Endothelial cell of umbilical vein (primary cell): Measurements from ENCODE around the gene PLXNB1. TPM values are rescaled to one million over a fixed set of nuclear protein-coding genes. Genes with fewer than 3 reads are reported as not detected.

ENCODE experiments used
- BruUV-seq: library from RNA; stranded (reverse); fragments of 400-500 nt; replicated peaks from 2 replicates; lab custom pipeline; 2021; lab: Mats Ljungman, UMichigan
- CTCF ChIA-PET: fragments of 300-600, 350-600 bp; sonication (Branson Sonifier 250); formaldehyde crosslinking; loops from one replicate; lab custom pipeline; 2021; ENCODE audit warnings: antibody characterized with exemption, inconsistent platforms; lab: Charles Lee
- POLR2A ChIA-PET: fragments of 300-600, 350-600 bp; sonication (Branson Sonifier 250); formaldehyde crosslinking; loops from one replicate; lab custom pipeline; 2021; ENCODE audit warnings: antibody characterized with exemption, inconsistent platforms; lab: Charles Lee
- DNase-seq: peaks from one replicate; pipeline ENCODE4 v3.0.0-alpha.2; 2011; ENCODE audit warnings: low read depth, low spot score
- FAIRE-seq: peaks from 2 replicates; lab custom pipeline; 2011; peaks lifted over from hg19 to GRCh38; lab: Jason Lieb, UNC
- H2AFZ ChIP-seq: 2 replicates; pipeline ENCODE4 v1.6.0; 2012; ENCODE audit warnings: low read depth, low read length, control low read depth, inconsistent platforms
- H3K27ac ChIP-seq: 2 replicates; pipeline ENCODE4 v1.5.1; 2011; ENCODE audit warnings: low read depth, mild to moderate bottlenecking, control low read depth, low read length, moderate library complexity; ENCODE audit not compliant: insufficient read depth
- H3K27me3 ChIP-seq, 2 experiments: 2 replicates each; pipeline versions ENCODE4 v1.6.0 to v1.6.1; 2011; ENCODE audit warnings: low read length in 2 of 2, mixed read lengths in 1 of 2; ENCODE audit not compliant: control insufficient read depth in 2 of 2, insufficient read depth in 2 of 2
- H3K36me3 ChIP-seq, 2 experiments: 2 replicates in 1 of 2; 3 replicates in 1 of 2; pipeline ENCODE4 v1.5.1; 2011; ENCODE audit warnings: low read length in 2 of 2, mild to moderate bottlenecking in 1 of 2, moderate library complexity in 1 of 2; ENCODE audit not compliant: control insufficient read depth in 2 of 2, insufficient read depth in 2 of 2; ENCODE audit errors: extremely low read depth in 1 of 2
- H3K4me1 ChIP-seq: 3 replicates; pipeline ENCODE4 v1.5.1; 2011; ENCODE audit warnings: mild to moderate bottlenecking, low read length; ENCODE audit not compliant: control insufficient read depth, insufficient read depth; ENCODE audit errors: extremely low read depth
- H3K4me2 ChIP-seq: 2 replicates; pipeline ENCODE4 v1.6.1; 2011; ENCODE audit warnings: low read length, control low read depth, mixed read lengths; ENCODE audit not compliant: insufficient read depth
- H3K4me3 ChIP-seq, 3 experiments: fragments of 200-600 bp in 1 of 3; sonication (generic), shearing (Covaris generic) in 1 of 3; replicated peaks in 1 of 3; 2 replicates each; pipeline ENCODE4 v1.5.1; 2011 to 2016; ENCODE audit warnings: control low read depth in 3 of 3, low read length in 3 of 3, mild to moderate bottlenecking in 2 of 3, inconsistent platforms in 1 of 3, low read depth in 1 of 3, moderate library complexity in 1 of 3; ENCODE audit not compliant: insufficient read depth in 1 of 3
- H3K79me2 ChIP-seq: 2 replicates; pipeline ENCODE4 v1.6.0; 2012; ENCODE audit warnings: low read length, inconsistent platforms; ENCODE audit not compliant: control insufficient read depth, insufficient read depth
- H3K9ac ChIP-seq: replicated peaks from 2 replicates; pipeline ENCODE3; 2011; ENCODE audit warnings: low read length, control low read depth; ENCODE audit not compliant: insufficient read depth; ENCODE audit errors: extremely low read depth
- H3K9me1 ChIP-seq: replicated peaks from 3 replicates; pipeline ENCODE4 v1.6.0; 2011; ENCODE audit warnings: mild to moderate bottlenecking, low read length; ENCODE audit not compliant: control insufficient read depth, insufficient read depth; ENCODE audit errors: extremely low read depth
- H3K9me3 ChIP-seq: replicated peaks from 2 replicates; pipeline ENCODE4 v1.5.1; 2012; ENCODE audit warnings: low read length, inconsistent platforms; ENCODE audit not compliant: control insufficient read depth, insufficient read depth
- H4K20me1 ChIP-seq: replicated peaks from 2 replicates; pipeline ENCODE3; 2011; ENCODE audit warnings: mild to moderate bottlenecking, low read length; ENCODE audit not compliant: control insufficient read depth, insufficient read depth; ENCODE audit errors: extremely low read depth
- CTCF ChIP-seq, 2 donors: IDR thresholded peaks; 1 replicate in 1 of 2; 2 replicates in 1 of 2; pipeline ENCODE4 v1.5.1; 2011; ENCODE audit warnings: low read length in 2 of 2, mild to moderate bottlenecking in 2 of 2, moderate library complexity in 2 of 2, control low read depth in 1 of 2, inconsistent platforms in 1 of 2, low read depth in 1 of 2; ENCODE audit not compliant: insufficient read depth in 1 of 2; ENCODE audit errors: extremely low read depth in 1 of 2
- EZH2 ChIP-seq: IDR thresholded peaks from 2 replicates; pipeline ENCODE4 v1.6.1; 2012; ENCODE audit warnings: borderline replicate concordance, low read depth, mild to moderate bottlenecking, moderate library complexity, low read length, inconsistent platforms; ENCODE audit not compliant: severe bottlenecking
- FOS ChIP-seq: IDR thresholded peaks from 2 replicates; pipeline ENCODE4 v1.6.1; 2011; ENCODE audit warnings: mild to moderate bottlenecking, low read length, moderate library complexity, borderline replicate concordance; ENCODE audit not compliant: insufficient read depth
- GATA2 ChIP-seq: IDR thresholded peaks from 2 replicates; pipeline ENCODE4 v1.7.0; 2011; ENCODE audit warnings: low read depth, mild to moderate bottlenecking, moderate library complexity, mixed read lengths, low read length; ENCODE audit not compliant: insufficient read length, insufficient read depth
- JUN ChIP-seq: IDR thresholded peaks from 2 replicates; pipeline ENCODE4 v1.6.1; 2011; ENCODE audit warnings: borderline replicate concordance, low read depth; ENCODE audit not compliant: insufficient read length, insufficient read depth
- MAX ChIP-seq: IDR thresholded peaks from 2 replicates; pipeline ENCODE4 v1.6.1; 2011; ENCODE audit not compliant: insufficient read depth, insufficient read length
- MYC ChIP-seq: IDR thresholded peaks from one replicate; pipeline ENCODE4 v1.6.1; 2011; ENCODE audit warnings: mild to moderate bottlenecking, low read depth, low read length
- POLR2A ChIP-seq: IDR thresholded peaks from 2 replicates; pipeline ENCODE4 v1.6.1; 2012; ENCODE audit warnings: low read depth, mild to moderate bottlenecking, control low read depth, low read length
- POLR2AphosphoS5 ChIP-seq: IDR thresholded peaks from 2 replicates; pipeline ENCODE4 v1.6.1; 2012; ENCODE audit warnings: low read depth, mild to moderate bottlenecking, control low read depth, low read length, moderate library complexity; ENCODE audit not compliant: insufficient read depth
- dilution Hi-C: fragments of 300-500 bp; cut with MboI; formaldehyde crosslinking; loops from one replicate; pipeline ENCODE4 v1.15.0; 2019; ENCODE audit warnings: low sequenced_read_pairs; ENCODE audit not compliant: extremely low pct_ligation_motif_present
- intact Hi-C: fragments of 100-400 bp; cut with micrococcal nuclease; formaldehyde crosslinking; loops from one replicate; pipeline ENCODE4 v1.10.0; 2022
- polyA plus RNA-seq, 4 experiments: library from polyadenylated mRNA; depleted of rRNA in 3 of 4; stranded (reverse) in 3 of 4; unstranded in 1 of 4; fragments of >200 nt; gene quantifications; 2 replicates each; pipeline versions ENCODE4 v1.2.1 to v1.2.3, GENCODE V29; 2011 to 2012; ENCODE audit warnings: missing spikeins in 1 of 4
- total RNA-seq: library from RNA; stranded (reverse); gene quantifications from 2 replicates; pipeline ENCODE4 v1.2.3, GENCODE V29; 2021

The PLXNB1 gene
- total and polyA plus RNA-seq, 2 donors (not counting 3 experiments of a cell fraction or from before 2014, with no cell fraction given): 43.1 to 45.2 TPM

- H3K9me3 ChIP-seq: no peaks in the 10 kb centered on the region
- H3K4me2 ChIP-seq: no peak overlapping the region
- no peak for DNase-seq
- intact Hi-C loops: no loop called here
- H3K4me1 ChIP-seq: no peaks in the 10 kb centered on the region
- ChIA-PET POLR2A (no interaction called here), CTCF (interaction anchor here (1.4 to 4.0 kb wide), 2 partner anchors 15 to 21 kb away, joined by 5 to 46 read pairs; no protein-coding TSS in a partner anchor)
- no peak overlapping the region for H3K9ac ChIP-seq
- no peaks in the 10 kb centered on the region for H3K9me1 ChIP-seq
- H3K27ac ChIP-seq: no peak overlapping the region
- H3K4me3 ChIP-seq: no peak overlapping the region
- H3K36me3 ChIP-seq: peaks cover 0 to 31% of the 10 kb centered on the region in 2 experiments
- H2AFZ ChIP-seq: no peak overlapping the region
- dilution Hi-C loops: no loop called here
- no peaks in the 10 kb centered on the region for H4K20me1 ChIP-seq
- no peak for FAIRE-seq
- H3K27me3 ChIP-seq: no peaks in the 10 kb centered on the region
- no peaks in the 10 kb centered on the region for H3K79me2 ChIP-seq
- no TSS peak for BruUV-seq
- TF ChIP-seq FOS: no peak
- no peak for TF ChIP-seq POLR2A
- TF ChIP-seq GATA2: no peak
- no peak for TF ChIP-seq CTCF (IDR thresholded peaks at IDR 0.05; ENCODE audit: extremely low read depth in 1 of 2, insufficient read depth in 1 of 2, low read depth in 1 of 2, low read length in 2 of 2)
- no peak for TF ChIP-seq POLR2AphosphoS5
- no peak for TF ChIP-seq EZH2
- TF ChIP-seq MAX: no peak
- TF ChIP-seq JUN: no peak
- TF ChIP-seq MYC: no peak
These were observed 14.5 kb downstream of the PLXNB1 start for GRCh38 chr3:48415251-48415953.
